ENCODE results near the gene EEFSEC. TPM values are rescaled to one million over a fixed set of nuclear protein-coding genes. Genes with fewer than 3 reads are reported as not detected.

The EEFSEC gene
- polyA plus RNA-seq, 1 donor (not counting 4 experiments of a cell fraction or from before 2014, with no cell fraction given) = 8.7 TPM

DNA sequence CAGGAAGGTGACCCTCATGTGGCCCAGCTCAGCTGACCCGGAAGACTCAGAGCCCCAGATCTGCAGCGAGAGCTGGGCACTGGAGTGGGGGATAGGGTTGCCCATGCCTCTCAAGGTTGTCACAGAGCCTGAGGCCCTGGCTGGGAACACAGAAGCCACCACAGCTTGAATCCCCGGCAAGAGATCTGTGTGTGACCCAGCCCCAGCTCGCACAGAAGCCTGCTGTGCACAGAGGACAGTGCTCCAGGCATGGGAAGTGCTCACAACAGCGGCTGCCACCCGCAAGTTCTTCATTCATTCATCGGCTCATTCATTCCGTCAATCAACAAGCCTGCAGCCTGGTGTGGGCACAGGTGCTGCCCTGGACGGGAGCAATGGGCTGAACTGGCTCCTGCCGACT, 277.0 kb downstream of the EEFSEC start:
- H3K27ac ChIP-seq (ENCODE audit: control insufficient read depth, insufficient read depth, low read length) = no peak overlapping the region
- no peaks in the 10 kb centered on the region for H3K4me1 ChIP-seq (ENCODE audit: control insufficient read depth, extremely low read depth, insufficient read depth, low read length)
- no peaks in the 10 kb centered on the region for H3K9me1 ChIP-seq (ENCODE audit: control insufficient read depth, extremely low read depth, insufficient read depth, low read length)
- no peak overlapping the region for H3K4me3 ChIP-seq (ENCODE audit: control insufficient read depth in 2 of 3, extremely low read depth in 1 of 3, insufficient read depth in 2 of 3, low read depth in 1 of 3, low read length in 3 of 3)
- H3K9me3 ChIP-seq (ENCODE audit: control insufficient read depth, low read depth, low read length) = no peaks in the 10 kb centered on the region
- no peaks in the 10 kb centered on the region for H3K36me3 ChIP-seq (ENCODE audit: control insufficient read depth in 2 of 2, extremely low read depth in 1 of 2, insufficient read depth in 2 of 2, low read length in 2 of 2)
- H3K27me3 ChIP-seq (ENCODE audit: control insufficient read depth, extremely low read depth, insufficient read depth, low read length) = peaks cover 57% of the 10 kb centered on the region
- no peak overlapping the region for H3K9ac ChIP-seq (ENCODE audit: control insufficient read depth, extremely low read depth, insufficient read depth, low read length)
- no peak overlapping the region for H2AFZ ChIP-seq (ENCODE audit: control insufficient read depth, low read length)
- TF ChIP-seq, protein P1, sequence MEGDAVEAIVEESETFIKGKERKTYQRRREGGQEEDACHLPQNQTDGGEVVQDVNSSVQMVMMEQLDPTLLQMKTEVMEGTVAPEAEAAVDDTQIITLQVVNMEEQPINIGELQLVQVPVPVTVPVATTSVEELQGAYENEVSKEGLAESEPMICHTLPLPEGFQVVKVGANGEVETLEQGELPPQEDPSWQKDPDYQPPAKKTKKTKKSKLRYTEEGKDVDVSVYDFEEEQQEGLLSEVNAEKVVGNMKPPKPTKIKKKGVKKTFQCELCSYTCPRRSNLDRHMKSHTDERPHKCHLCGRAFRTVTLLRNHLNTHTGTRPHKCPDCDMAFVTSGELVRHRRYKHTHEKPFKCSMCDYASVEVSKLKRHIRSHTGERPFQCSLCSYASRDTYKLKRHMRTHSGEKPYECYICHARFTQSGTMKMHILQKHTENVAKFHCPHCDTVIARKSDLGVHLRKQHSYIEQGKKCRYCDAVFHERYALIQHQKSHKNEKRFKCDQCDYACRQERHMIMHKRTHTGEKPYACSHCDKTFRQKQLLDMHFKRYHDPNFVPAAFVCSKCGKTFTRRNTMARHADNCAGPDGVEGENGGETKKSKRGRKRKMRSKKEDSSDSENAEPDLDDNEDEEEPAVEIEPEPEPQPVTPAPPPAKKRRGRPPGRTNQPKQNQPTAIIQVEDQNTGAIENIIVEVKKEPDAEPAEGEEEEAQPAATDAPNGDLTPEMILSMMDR (optimal IDR thresholded peaks at IDR 0.05 in 1 of 3, IDR thresholded peaks at IDR 0.05 in 1 of 3, conservative IDR thresholded peaks at IDR 0.05 in 1 of 3; ENCODE audit: extremely low read depth in 1 of 3, insufficient read depth in 2 of 3, low read length in 3 of 3) = no peak
- TF ChIP-seq EZH2 (IDR thresholded peaks at IDR 0.05; ENCODE audit: low read length) = no peak
- DNase-seq (ENCODE audit: low read depth, low spot score) (no peak), FAIRE-seq (no peak)
- dilution Hi-C loops (cut with MboI; ENCODE audit: extremely low pct_ligation_motif_present, low sequenced_read_pairs) = no loop called here
- no peaks in the 10 kb centered on the region for H3K79me2 ChIP-seq (ENCODE audit: control insufficient read depth, insufficient read depth, low read length)
- H4K20me1 ChIP-seq (ENCODE audit: control insufficient read depth, extremely low read depth, insufficient read depth, low read length) = peaks cover 3% of the 10 kb centered on the region
- H3K4me2 ChIP-seq (ENCODE audit: control insufficient read depth, extremely low read depth, insufficient read depth, low read depth, low read length) = no peak overlapping the region

DNA sequence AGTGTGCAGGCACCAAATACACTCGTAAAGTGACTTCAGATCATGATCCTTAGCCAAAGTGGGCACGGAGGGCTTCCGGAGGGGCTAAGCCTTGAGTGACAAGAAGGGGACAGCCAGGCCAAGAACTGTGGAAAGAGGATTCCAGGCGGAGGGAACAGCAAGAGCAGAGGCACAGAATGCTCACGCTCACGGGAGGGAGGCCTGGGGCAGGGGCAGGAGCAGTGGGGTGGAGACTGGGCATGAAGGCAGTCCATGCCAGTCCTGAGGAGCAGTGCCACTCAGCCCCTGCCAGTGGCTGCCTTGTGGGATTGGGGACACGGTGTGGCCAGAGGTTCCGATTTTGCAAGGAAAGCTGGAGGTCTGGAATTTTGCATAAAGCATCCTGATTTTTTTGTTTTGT, 277.4 kb downstream of the EEFSEC start:
- Histone ChIP-seq H3K36me3 (ENCODE audit: control insufficient read depth in 2 of 2, extremely low read depth in 1 of 2, insufficient read depth in 2 of 2, low read length in 2 of 2) (no peaks in the 10 kb centered on the region), H3K4me1 (ENCODE audit: control insufficient read depth, extremely low read depth, insufficient read depth, low read length) (no peaks in the 10 kb centered on the region), H3K4me2 (ENCODE audit: control insufficient read depth, extremely low read depth, insufficient read depth, low read depth, low read length) (no peak overlapping the region), H3K9me1 (ENCODE audit: control insufficient read depth, extremely low read depth, insufficient read depth, low read length) (no peaks in the 10 kb centered on the region), H3K9me3 (ENCODE audit: control insufficient read depth, low read depth, low read length) (no peaks in the 10 kb centered on the region), H3K27me3 (ENCODE audit: control insufficient read depth, extremely low read depth, insufficient read depth, low read length) (peaks cover 59% of the 10 kb centered on the region), H3K9ac (ENCODE audit: control insufficient read depth, extremely low read depth, insufficient read depth, low read length) (no peak overlapping the region), H2AFZ (ENCODE audit: control insufficient read depth, low read length) (no peak overlapping the region), H3K27ac (ENCODE audit: control insufficient read depth, insufficient read depth, low read length) (no peak overlapping the region), H3K79me2 (ENCODE audit: control insufficient read depth, insufficient read depth, low read length) (no peaks in the 10 kb centered on the region), H3K4me3 (ENCODE audit: control insufficient read depth in 2 of 3, extremely low read depth in 1 of 3, insufficient read depth in 2 of 3, low read depth in 1 of 3, low read length in 3 of 3) (no peak overlapping the region), H4K20me1 (ENCODE audit: control insufficient read depth, extremely low read depth, insufficient read depth, low read length) (peaks cover 6% of the 10 kb centered on the region)
- no peak for FAIRE-seq
- DNase-seq (ENCODE audit: low read depth, low spot score) = no peak
- TF ChIP-seq EZH2 (IDR thresholded peaks at IDR 0.05; ENCODE audit: low read length) = no peak
- TF ChIP-seq, protein P1 (optimal IDR thresholded peaks at IDR 0.05 in 1 of 3, IDR thresholded peaks at IDR 0.05 in 1 of 3, conservative IDR thresholded peaks at IDR 0.05 in 1 of 3; ENCODE audit: extremely low read depth in 1 of 3, insufficient read depth in 2 of 3, low read length in 3 of 3) = no peak
- dilution Hi-C loops (cut with MboI; ENCODE audit: extremely low pct_ligation_motif_present, low sequenced_read_pairs) = no loop called here
